Loucy (cell line): ENCODE data around the gene PID1.

Source experiments
- EZH2phosphoT487 ChIP-seq: fragments of 200-600 bp; IDR thresholded peaks from 2 replicates; pipeline ENCODE4 v1.6.1; 2018; ENCODE audit warnings: antibody characterized with exemption, mild to moderate bottlenecking, moderate library complexity, borderline replicate concordance
- TF ChIP-seq, protein P1 (sequence below): fragments of 200-600 bp; sonication (generic); conservative IDR thresholded peaks from 2 replicates; pipeline ENCODE4 v1.5.1; 2014; ENCODE audit warnings: mild to moderate bottlenecking, antibody characterized with exemption, low read length

DNA sequence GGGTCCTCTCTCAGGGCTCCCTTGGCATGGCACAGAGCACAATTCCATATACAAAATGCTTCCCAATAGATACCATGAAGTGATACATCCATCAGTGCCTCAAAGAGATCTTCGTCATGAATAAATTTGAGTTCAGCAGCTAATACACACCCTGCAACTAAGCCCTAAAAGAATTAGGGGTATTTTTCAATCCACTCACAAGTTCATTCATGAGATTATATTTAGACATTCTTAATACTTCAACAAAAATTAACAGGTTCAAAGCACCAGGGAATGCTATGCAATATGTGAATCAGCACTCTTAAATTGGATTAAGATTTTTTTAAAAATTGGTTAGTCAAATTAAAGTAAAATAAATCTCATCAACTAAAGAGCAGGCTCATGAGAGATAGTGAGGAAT is 79.7 kb downstream of the PID1 start:
- TF ChIP-seq, protein P1, sequence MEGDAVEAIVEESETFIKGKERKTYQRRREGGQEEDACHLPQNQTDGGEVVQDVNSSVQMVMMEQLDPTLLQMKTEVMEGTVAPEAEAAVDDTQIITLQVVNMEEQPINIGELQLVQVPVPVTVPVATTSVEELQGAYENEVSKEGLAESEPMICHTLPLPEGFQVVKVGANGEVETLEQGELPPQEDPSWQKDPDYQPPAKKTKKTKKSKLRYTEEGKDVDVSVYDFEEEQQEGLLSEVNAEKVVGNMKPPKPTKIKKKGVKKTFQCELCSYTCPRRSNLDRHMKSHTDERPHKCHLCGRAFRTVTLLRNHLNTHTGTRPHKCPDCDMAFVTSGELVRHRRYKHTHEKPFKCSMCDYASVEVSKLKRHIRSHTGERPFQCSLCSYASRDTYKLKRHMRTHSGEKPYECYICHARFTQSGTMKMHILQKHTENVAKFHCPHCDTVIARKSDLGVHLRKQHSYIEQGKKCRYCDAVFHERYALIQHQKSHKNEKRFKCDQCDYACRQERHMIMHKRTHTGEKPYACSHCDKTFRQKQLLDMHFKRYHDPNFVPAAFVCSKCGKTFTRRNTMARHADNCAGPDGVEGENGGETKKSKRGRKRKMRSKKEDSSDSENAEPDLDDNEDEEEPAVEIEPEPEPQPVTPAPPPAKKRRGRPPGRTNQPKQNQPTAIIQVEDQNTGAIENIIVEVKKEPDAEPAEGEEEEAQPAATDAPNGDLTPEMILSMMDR = no peak
- TF ChIP-seq EZH2phosphoT487 = no peak
